Measurements from ENCODE around the gene SHROOM3. TPM values are rescaled to one million over a fixed set of nuclear protein-coding genes. Genes with fewer than 3 reads are reported as not detected.

SHROOM3 gene
- total and polyA plus RNA-seq, 2 donors from 2014 or later = 5.5 to 67.3 TPM

GRCh38 chr4:76760193-76760592 lies 325.2 kb downstream of the SHROOM3 start:
- peaks cover 6 to 25% (median 12%) of the 10 kb centered on the region in 3 donors for H3K36me3 ChIP-seq (ENCODE audit: control insufficient read depth in 2 of 3, insufficient read depth in 3 of 3, low read length in 3 of 3)
- no peaks in the 10 kb centered on the region for H3K27me3 ChIP-seq (ENCODE audit: control insufficient read depth, insufficient read depth, low read length)
- no peak overlapping the region for H3K4me3 ChIP-seq (ENCODE audit: low read length in 3 of 3)
- DNase-seq = no peak
- intact Hi-C loops (cut with DNase I) = no loop called here
- peaks cover 0 to 2% (median 0%) of the 10 kb centered on the region in 3 donors for H3K4me1 ChIP-seq (ENCODE audit: control insufficient read depth in 2 of 3, insufficient read depth in 2 of 3, low read depth in 1 of 3, low read length in 3 of 3)
- FAIRE-seq = no peak
- no peak for TF ChIP-seq CTCF (IDR thresholded peaks at IDR 0.05; ENCODE audit: borderline replicate concordance, extremely low read depth, insufficient read depth)
- H3K27ac ChIP-seq (ENCODE audit: low read depth in 2 of 2, low read length in 2 of 2) = no peak overlapping the region
- no peaks in the 10 kb centered on the region for H3K9me3 ChIP-seq (ENCODE audit: control insufficient read depth in 2 of 3, insufficient read depth in 1 of 3, low read length in 3 of 3)
- H3K9ac ChIP-seq (ENCODE audit: low read length in 3 of 3) = no peak overlapping the region

- TF ChIP-seq CTCF (IDR thresholded peaks at IDR 0.05; ENCODE audit: borderline replicate concordance, extremely low read depth, insufficient read depth) = no peak
- no peak for DNase-seq
- Histone ChIP-seq H3K9ac (ENCODE audit: low read length in 3 of 3) (no peak overlapping the region), H3K36me3 (ENCODE audit: control insufficient read depth in 2 of 3, insufficient read depth in 3 of 3, low read length in 3 of 3) (peaks cover 2 to 15% (median 6%) of the 10 kb centered on the region in 3 donors), H3K4me1 (ENCODE audit: control insufficient read depth in 2 of 3, insufficient read depth in 2 of 3, low read depth in 1 of 3, low read length in 3 of 3) (peaks cover 0 to 2% (median 0%) of the 10 kb centered on the region in 3 donors), H3K27ac (ENCODE audit: low read depth in 2 of 2, low read length in 2 of 2) (no peak overlapping the region), H3K4me3 (ENCODE audit: low read length in 3 of 3) (no peak overlapping the region), H3K27me3 (ENCODE audit: control insufficient read depth, insufficient read depth, low read length) (no peaks in the 10 kb centered on the region), H3K9me3 (ENCODE audit: control insufficient read depth in 2 of 3, insufficient read depth in 1 of 3, low read length in 3 of 3) (no peaks in the 10 kb centered on the region)
- intact Hi-C loops (cut with DNase I) = no loop called here
- no peak for FAIRE-seq
Measured at GRCh38 chr4:76762137-76763130, 327.4 kb downstream of the SHROOM3 start.

- H3K9me3 ChIP-seq (ENCODE audit: control insufficient read depth in 2 of 3, insufficient read depth in 1 of 3, low read length in 3 of 3) = no peaks in the 10 kb centered on the region
- no peak for TF ChIP-seq CTCF (IDR thresholded peaks at IDR 0.05; ENCODE audit: borderline replicate concordance, extremely low read depth, insufficient read depth)
- H3K4me1 ChIP-seq (ENCODE audit: control insufficient read depth in 2 of 3, insufficient read depth in 2 of 3, low read depth in 1 of 3, low read length in 3 of 3) = no peaks in the 10 kb centered on the region
- no peak overlapping the region for H3K4me3 ChIP-seq (ENCODE audit: low read length in 3 of 3)
- H3K9ac ChIP-seq (ENCODE audit: low read length in 3 of 3) = no peak overlapping the region
- no peaks in the 10 kb centered on the region for H3K27me3 ChIP-seq (ENCODE audit: control insufficient read depth, insufficient read depth, low read length)
- DNase-seq = no peak
- intact Hi-C loops (cut with DNase I) = no loop called here
- no peak for FAIRE-seq
- H3K27ac ChIP-seq (ENCODE audit: low read depth in 2 of 2, low read length in 2 of 2) = no peak overlapping the region
- peaks cover 2 to 15% (median 6%) of the 10 kb centered on the region in 3 donors for H3K36me3 ChIP-seq (ENCODE audit: control insufficient read depth in 2 of 3, insufficient read depth in 3 of 3, low read length in 3 of 3)
Measured at GRCh38 chr4:76764251-76764650, 329.2 kb downstream of the SHROOM3 start.

Data from kidney (tissue), 14 donors.